Hepatocyte (in vitro differentiated cells): ENCODE measurements around the gene BICD1. TPM values are rescaled to one million over a fixed set of nuclear protein-coding genes. Genes with fewer than 3 reads are reported as not detected.
A peak's percentile ranks its signal among the peaks of the same experiment; 100 is the strongest.

Experiments
- DNase-seq: peaks from one replicate; pipeline ENCODE4 v3.0.0-alpha.2; 2016; ENCODE audit warnings: low spot score
- H2AFZ ChIP-seq: fragments of 200-600 bp; sonication (generic); 2 replicates; pipeline ENCODE4 v1.6.0; 2016; ENCODE audit warnings: antibody characterized with exemption, mild to moderate bottlenecking
- H3K27ac ChIP-seq: fragments of 200-600 bp; sonication (generic); 2 replicates; pipeline ENCODE4 v1.5.1; 2016; ENCODE audit warnings: mild to moderate bottlenecking
- H3K27me3 ChIP-seq: fragments of 200-600 bp; sonication (generic); 2 replicates; pipeline ENCODE4 v1.6.1; 2016
- H3K36me3 ChIP-seq: fragments of 200-600 bp; sonication (generic); replicated peaks from 2 replicates; pipeline ENCODE4 v1.5.1; 2016; ENCODE audit warnings: low read depth; ENCODE audit not compliant: insufficient read depth
- H3K4me1 ChIP-seq: fragments of 200-600 bp; sonication (generic); 2 replicates; pipeline ENCODE4 v1.5.1; 2016; ENCODE audit warnings: mild to moderate bottlenecking, moderate library complexity; ENCODE audit not compliant: insufficient read depth
- H3K4me2 ChIP-seq: fragments of 200-600 bp; sonication (generic); 2 replicates; pipeline ENCODE4 v1.6.0; 2016
- H3K4me3 ChIP-seq: fragments of 200-600 bp; sonication (generic); 2 replicates; pipeline ENCODE4 v1.5.1; 2016; ENCODE audit warnings: mild to moderate bottlenecking
- H3K79me2 ChIP-seq: fragments of 200-600 bp; sonication (generic); 2 replicates; pipeline ENCODE4 v1.6.0; 2017; ENCODE audit warnings: mild to moderate bottlenecking
- H3K9me2 ChIP-seq: fragments of 200-600 bp; sonication (generic); replicated peaks from 2 replicates; pipeline ENCODE4 v1.6.0; 2017; ENCODE audit warnings: mild to moderate bottlenecking; ENCODE audit not compliant: insufficient read depth
- H3K9me3 ChIP-seq: fragments of 200-600 bp; sonication (generic); 2 replicates; pipeline ENCODE4 v1.5.1; 2016; ENCODE audit warnings: low read depth, mild to moderate bottlenecking
- H4K20me1 ChIP-seq: fragments of 200-600 bp; sonication (generic); 2 replicates; pipeline ENCODE4 v1.6.0; 2016; ENCODE audit warnings: mild to moderate bottlenecking; ENCODE audit not compliant: insufficient read depth, poor library complexity, severe bottlenecking
- CTCF ChIP-seq: fragments of 200-600 bp; sonication (generic); IDR thresholded peaks from 2 replicates; pipeline ENCODE4 v1.5.1; 2016; ENCODE audit warnings: antibody characterized with exemption, mild to moderate bottlenecking; ENCODE audit not compliant: poor library complexity
- EZH2 ChIP-seq: fragments of 200-600 bp; sonication (generic); IDR thresholded peaks from 2 replicates; pipeline ENCODE4 v1.6.1; 2016; ENCODE audit warnings: antibody characterized with exemption, mild to moderate bottlenecking, borderline replicate concordance
- EZH2phosphoT487 ChIP-seq: fragments of 200-600 bp; sonication (generic); IDR thresholded peaks from one replicate; pipeline ENCODE4 v1.6.1; 2018; ENCODE audit warnings: antibody characterized with exemption, mild to moderate bottlenecking, low read depth, moderate library complexity; ENCODE audit not compliant: unreplicated experiment, severe bottlenecking
- WGBS: methylation state at CpG from one replicate; pipeline ENCODE4 v1.1.6; 2016; ENCODE audit warnings: low lambda C conversion rate; ENCODE audit errors: missing lambda C conversion rate; 5-methylcytosine and 5-hydroxymethylcytosine counted together
- polyA plus RNA-seq: library from polyadenylated mRNA; unstranded; fragments of >200 nt; fragmentation: Nextera tagmentation; extraction: Ambion mirVana; gene quantifications from 2 replicates; pipeline ENCODE4 v1.2.1, GENCODE V29; 2016
- total RNA-seq: library from RNA; depleted of rRNA; stranded (reverse); fragments of >200 nt; gene quantifications from 2 replicates; pipeline ENCODE4 v1.2.3, GENCODE V29; 2014

Gene BICD1
- total and polyA plus RNA-seq, 2 experiments from 2014 or later, result 19.7 to 23.6 TPM

- DNase-seq, result no peak
- H3K9me3 ChIP-seq, result no peaks in the 10 kb centered on the region
- H3K36me3 ChIP-seq, result no peaks in the 10 kb centered on the region
- H3K27ac ChIP-seq, result peak overlapping the region; percentile 93
- H3K4me1 ChIP-seq, result peaks cover 11% of the 10 kb centered on the region
- H3K9me2 ChIP-seq, result no peaks in the 10 kb centered on the region
- no peaks in the 10 kb centered on the region for H4K20me1 ChIP-seq
- no peaks in the 10 kb centered on the region for H3K27me3 ChIP-seq
- WGBS, result 12% methylated on average over 22 of the region's 24 CpGs
- H3K4me3 ChIP-seq, result peak overlapping the region; percentile 89
- H3K4me2 ChIP-seq, result peak overlapping the region; percentile 96
- H3K79me2 ChIP-seq, result peaks cover 33% of the 10 kb centered on the region
- no peak for TF ChIP-seq EZH2
- TF ChIP-seq CTCF, result no peak
- TF ChIP-seq EZH2phosphoT487, result no peak
- H2AFZ ChIP-seq, result peak overlapping the region; percentile 84
These were observed 596 bp upstream of the BICD1 start for GRCh38 chr12:32105986-32106516.

DNA sequence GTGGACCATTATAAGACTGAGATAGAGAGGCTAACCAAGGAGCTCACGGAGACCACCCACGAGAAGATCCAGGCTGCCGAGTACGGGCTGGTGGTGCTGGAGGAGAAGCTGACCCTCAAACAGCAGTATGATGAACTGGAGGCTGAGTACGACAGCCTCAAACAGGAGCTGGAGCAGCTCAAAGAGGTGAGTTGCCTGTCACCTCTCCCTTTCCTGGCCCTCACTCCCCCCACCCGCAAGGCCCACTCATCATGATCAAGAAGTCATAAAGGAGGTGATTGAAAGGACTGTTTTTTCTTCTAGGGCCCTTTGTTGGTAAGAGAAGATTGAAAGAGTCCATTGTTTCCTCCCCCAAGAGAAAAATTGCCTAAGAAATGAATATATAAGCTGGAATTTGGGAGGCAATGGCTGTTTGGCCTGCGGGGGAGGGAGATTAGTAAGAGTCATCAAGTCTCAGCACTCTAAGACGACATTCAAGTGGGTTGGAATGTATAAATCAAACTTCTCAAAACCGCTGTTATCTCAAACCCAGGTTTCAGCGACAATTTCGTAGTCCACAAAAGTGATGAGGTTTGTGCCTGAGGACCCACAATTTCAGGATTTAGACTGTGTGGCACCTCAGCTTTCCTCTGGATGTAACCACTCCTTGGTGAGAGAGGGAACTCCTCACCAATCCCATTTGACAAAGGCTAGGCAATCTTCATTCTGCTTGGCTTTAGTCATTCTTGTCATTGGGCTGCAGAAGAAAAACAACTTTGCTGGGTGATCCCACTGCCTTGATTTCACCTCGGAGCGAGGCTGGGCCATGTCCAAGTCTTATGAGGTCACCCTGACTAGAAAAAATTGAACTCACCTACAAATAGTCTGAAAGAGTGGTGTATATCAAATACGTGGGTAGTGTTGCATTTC lies 966 bp downstream of the BICD1 start:
- no peaks in the 10 kb centered on the region for H3K27me3 ChIP-seq
- peak overlapping the region; percentile 96 for H3K4me2 ChIP-seq
- H3K36me3 ChIP-seq, result no peaks in the 10 kb centered on the region
- H4K20me1 ChIP-seq, result no peaks in the 10 kb centered on the region
- H3K79me2 ChIP-seq, result peaks cover 44% of the 10 kb centered on the region
- TF ChIP-seq CTCF (no peak), EZH2phosphoT487 (no peak)
- peak overlapping the region; percentile 94 for H2AFZ ChIP-seq
- peak overlapping the region; percentile 93 for H3K27ac ChIP-seq
- 4% methylated on average over 14 of the region's 14 CpGs for WGBS
- H3K4me3 ChIP-seq, result peak overlapping the region; percentile 89
- peak; percentile 19 for DNase-seq
- no peaks in the 10 kb centered on the region for H3K9me3 ChIP-seq
- H3K9me2 ChIP-seq, result no peaks in the 10 kb centered on the region
- H3K4me1 ChIP-seq, result peaks cover 11% of the 10 kb centered on the region

- H3K27ac ChIP-seq, result no peak overlapping the region
- peak overlapping the region; percentile 96 for H3K4me2 ChIP-seq
- DNase-seq, result no peak
- H3K4me3 ChIP-seq, result peak overlapping the region; percentile 89
- H2AFZ ChIP-seq, result no peak overlapping the region
- no peaks in the 10 kb centered on the region for H3K36me3 ChIP-seq
- H3K9me2 ChIP-seq, result no peaks in the 10 kb centered on the region
- TF ChIP-seq CTCF (no peak), EZH2 (no peak), EZH2phosphoT487 (no peak)
- no peaks in the 10 kb centered on the region for H3K9me3 ChIP-seq
- no peaks in the 10 kb centered on the region for H3K27me3 ChIP-seq
- peaks cover 50% of the 10 kb centered on the region for H3K79me2 ChIP-seq
- no peaks in the 10 kb centered on the region for H4K20me1 ChIP-seq
- H3K4me1 ChIP-seq, result peaks cover 11% of the 10 kb centered on the region
These were observed 2.1 kb downstream of the BICD1 start for GRCh38 chr12:32108787-32109186.
